ENCODE data around the gene PLK5. TPM values are rescaled to one million over a fixed set of nuclear protein-coding genes. Genes with fewer than 3 reads are reported as not detected.

Gene PLK5
- total and polyA plus RNA-seq, 2 of the 4 experiments (the other 2 are of a cell fraction), result not detected

GRCh38 chr19:1555487-1556389 lies 31.9 kb downstream of the PLK5 start:
- Histone ChIP-seq H3K9me3 (ENCODE audit: control insufficient read depth, insufficient read depth, low read length) (no peaks in the 10 kb centered on the region), H3K18ac (ENCODE audit: low read depth, low read length) (no peak overlapping the region), H2BK120ac (ENCODE audit: low read depth, low read length) (no peak overlapping the region), H3K4me1 (ENCODE audit: control insufficient read depth, insufficient read depth, low read length) (no peaks in the 10 kb centered on the region), H4K20me1 (ENCODE audit: insufficient read depth, low read length) (peaks cover 41% of the 10 kb centered on the region), H3K4me3 (ENCODE audit: insufficient read depth, low read depth, low read length) (no peak overlapping the region), H2BK15ac (ENCODE audit: low read depth, low read length) (no peak overlapping the region), H3K56ac (ENCODE audit: extremely low read depth, insufficient read depth, low read length) (no peak overlapping the region), H3K4ac (ENCODE audit: low read depth, low read length) (no peak overlapping the region), H2BK20ac (ENCODE audit: low read depth, low read length) (no peak overlapping the region), H2AK5ac (ENCODE audit: low read depth, low read length) (no peak overlapping the region), H3K79me1 (ENCODE audit: low read depth in 1 of 2, low read length in 2 of 2) (peaks cover 4 to 35% of the 10 kb centered on the region in 2 experiments; a peak in 3 of 4 replicates), H3K27ac (ENCODE audit: insufficient read depth, low read length) (no peak overlapping the region), H4K8ac (ENCODE audit: low read depth in 2 of 2, low read length in 2 of 2) (no peak overlapping the region), H3K23ac (ENCODE audit: low read depth, low read length) (no peak overlapping the region), H4K5ac (ENCODE audit: low read depth, low read length) (no peak overlapping the region), H3K9ac (ENCODE audit: low read depth, low read length) (no peak overlapping the region), H4K91ac (ENCODE audit: insufficient read depth, low read depth, low read length) (no peak overlapping the region), H2BK5ac (ENCODE audit: low read depth, low read length, poor library complexity, severe bottlenecking) (no peak overlapping the region), H3K9me1 (ENCODE audit: insufficient read depth, low read length) (peaks cover 7% of the 10 kb centered on the region; the same call in 1 of the 2 replicates), H3K14ac (replicated peaks; ENCODE audit: low read depth, low read length) (no peak overlapping the region), H3K36me3 (ENCODE audit: control insufficient read depth, insufficient read depth, low read length) (peaks cover 24% of the 10 kb centered on the region), H2AK9ac (replicated peaks; ENCODE audit: low read depth, low read length, poor library complexity) (no peak overlapping the region), H2AFZ (replicated peaks; ENCODE audit: low read length, poor library complexity) (no peak overlapping the region), H3K27me3 (ENCODE audit: control insufficient read depth, insufficient read depth, low read length) (no peaks in the 10 kb centered on the region), H3K4me2 (ENCODE audit: low read depth, low read length) (no peak overlapping the region)
- CTCF ChIA-PET, result no interaction called here
- TF ChIP-seq RFX5 (IDR thresholded peaks at IDR 0.05; ENCODE audit: low read depth, low read length) (no peak), CHD1 (IDR thresholded peaks at IDR 0.05; ENCODE audit: low read depth, low read length) (no peak), RCOR1 (IDR thresholded peaks at IDR 0.05; ENCODE audit: insufficient replicate concordance, low read length) (no peak), NFE2L2 (IDR thresholded peaks at IDR 0.05; ENCODE audit: low read depth, low read length) (no peak), MXI1 (IDR thresholded peaks at IDR 0.05; ENCODE audit: borderline replicate concordance, low read depth, low read length) (no peak), MAZ (IDR thresholded peaks at IDR 0.05; ENCODE audit: borderline replicate concordance, low read depth, low read length) (no peak)
- DNase-seq (no peak), ATAC-seq (ENCODE audit: low read depth) (no peak)
- POLR2A ChIA-PET (ENCODE audit: unreplicated experiment), result no interaction called here
- dilution Hi-C loops (cut with HindIII; ENCODE audit: low sequenced_read_pairs, unreplicated experiment), result no loop called here
- no TSS peak for BruUV-seq (replicated peaks)
- 92% methylated on average over 67 of the region's 121 CpGs; no CpG with 5 or more reads in 1 of the 2 experiments for WGBS, 2 experiments (ENCODE audit: extremely low coverage in 2 of 2, insufficient read length in 1 of 2)
- in situ Hi-C loops (cut with MboI; ENCODE audit: low sequenced_read_pairs), result no loop called here
- intact Hi-C loops (cut with micrococcal nuclease), result no loop called here

Measured in IMR-90 (cell line).